ENCODE data around the gene NCOA7. TPM values are rescaled to one million over a fixed set of nuclear protein-coding genes. Genes with fewer than 3 reads are reported as not detected.

The NCOA7 gene
- total and polyA plus RNA-seq, 10 of the 15 experiments (the other 5 are each of a cell fraction or from before 2014, with no cell fraction given) = 18.9 to 50.3 (median 34.2) TPM

DNA sequence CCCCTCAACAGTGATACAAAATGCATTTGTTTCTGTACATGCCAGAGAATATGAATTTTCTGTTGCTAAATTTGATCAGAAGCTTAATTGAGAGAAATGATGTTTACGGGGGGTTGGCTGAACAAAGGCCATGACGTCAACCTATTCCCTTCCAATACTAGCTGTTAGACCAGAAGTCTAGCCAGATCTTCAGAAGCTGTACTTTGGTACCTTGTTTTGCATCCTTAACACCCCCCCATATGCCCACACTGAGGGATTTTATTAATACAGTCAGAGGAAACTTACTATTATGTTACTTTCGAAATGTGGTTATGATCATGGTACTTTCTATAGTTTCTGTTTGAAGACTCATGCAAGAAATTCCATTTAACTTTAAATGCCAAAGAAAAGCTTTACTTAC, 3.1 kb downstream of the NCOA7 start (continued):
- TF ChIP-seq STAT1 (conservative IDR thresholded peaks at IDR 0.05) = no peak
- TF ChIP-seq RELB (IDR thresholded peaks at IDR 0.05; ENCODE audit: low read depth) = no peak
- TF ChIP-seq HCFC1 (IDR thresholded peaks at IDR 0.05; ENCODE audit: low read length) = no peak
- TF ChIP-seq SMARCA5 (IDR thresholded peaks at IDR 0.05) = no peak
- TF ChIP-seq RUNX3 (IDR thresholded peaks at IDR 0.05; ENCODE audit: low read length) = peak; percentile 69
- TF ChIP-seq NFYA (IDR thresholded peaks at IDR 0.05; ENCODE audit: borderline replicate concordance, low read depth, low read length) = no peak
- no peak for TF ChIP-seq CUX1 (IDR thresholded peaks at IDR 0.05; ENCODE audit: insufficient replicate concordance, low read depth, low read length)
- no peak for TF ChIP-seq KAT2A (conservative IDR thresholded peaks at IDR 0.05; ENCODE audit: control insufficient read depth, low read depth, low read length)
- TF ChIP-seq MAX (IDR thresholded peaks at IDR 0.05; ENCODE audit: low read depth, low read length) = no peak
- no peak for TF ChIP-seq NFYB (IDR thresholded peaks at IDR 0.05; ENCODE audit: insufficient read depth, low read depth, low read length)
- no peak for TF ChIP-seq RFX5 (IDR thresholded peaks at IDR 0.05; ENCODE audit: low read depth, low read length)
- no peak for TF ChIP-seq MYB (IDR thresholded peaks at IDR 0.05; ENCODE audit: borderline replicate concordance, low read depth, low read length)
- no peak for TF ChIP-seq E4F1 (IDR thresholded peaks at IDR 0.05; ENCODE audit: borderline replicate concordance, partially characterized antibody)
- no peak for TF ChIP-seq KLF5 (IDR thresholded peaks at IDR 0.05; ENCODE audit: partially characterized antibody)
- TF ChIP-seq, protein P1, sequence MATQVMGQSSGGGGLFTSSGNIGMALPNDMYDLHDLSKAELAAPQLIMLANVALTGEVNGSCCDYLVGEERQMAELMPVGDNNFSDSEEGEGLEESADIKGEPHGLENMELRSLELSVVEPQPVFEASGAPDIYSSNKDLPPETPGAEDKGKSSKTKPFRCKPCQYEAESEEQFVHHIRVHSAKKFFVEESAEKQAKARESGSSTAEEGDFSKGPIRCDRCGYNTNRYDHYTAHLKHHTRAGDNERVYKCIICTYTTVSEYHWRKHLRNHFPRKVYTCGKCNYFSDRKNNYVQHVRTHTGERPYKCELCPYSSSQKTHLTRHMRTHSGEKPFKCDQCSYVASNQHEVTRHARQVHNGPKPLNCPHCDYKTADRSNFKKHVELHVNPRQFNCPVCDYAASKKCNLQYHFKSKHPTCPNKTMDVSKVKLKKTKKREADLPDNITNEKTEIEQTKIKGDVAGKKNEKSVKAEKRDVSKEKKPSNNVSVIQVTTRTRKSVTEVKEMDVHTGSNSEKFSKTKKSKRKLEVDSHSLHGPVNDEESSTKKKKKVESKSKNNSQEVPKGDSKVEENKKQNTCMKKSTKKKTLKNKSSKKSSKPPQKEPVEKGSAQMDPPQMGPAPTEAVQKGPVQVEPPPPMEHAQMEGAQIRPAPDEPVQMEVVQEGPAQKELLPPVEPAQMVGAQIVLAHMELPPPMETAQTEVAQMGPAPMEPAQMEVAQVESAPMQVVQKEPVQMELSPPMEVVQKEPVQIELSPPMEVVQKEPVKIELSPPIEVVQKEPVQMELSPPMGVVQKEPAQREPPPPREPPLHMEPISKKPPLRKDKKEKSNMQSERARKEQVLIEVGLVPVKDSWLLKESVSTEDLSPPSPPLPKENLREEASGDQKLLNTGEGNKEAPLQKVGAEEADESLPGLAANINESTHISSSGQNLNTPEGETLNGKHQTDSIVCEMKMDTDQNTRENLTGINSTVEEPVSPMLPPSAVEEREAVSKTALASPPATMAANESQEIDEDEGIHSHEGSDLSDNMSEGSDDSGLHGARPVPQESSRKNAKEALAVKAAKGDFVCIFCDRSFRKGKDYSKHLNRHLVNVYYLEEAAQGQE (IDR thresholded peaks at IDR 0.05; ENCODE audit: low read depth, low read length) = no peak
- TF ChIP-seq IKZF1 (conservative IDR thresholded peaks at IDR 0.05) = peak; percentile 44; the same call in 1 of the 2 replicates
- no peak for TF ChIP-seq ZSCAN29 (IDR thresholded peaks at IDR 0.05)

Measured in GM12878 (cell line).